ENCODE results near the gene PCDHGA6.

Gene PCDHGA6

GRCh38 chr5:141356133-141356532 lies 17.6 kb upstream of the PCDHGA6 start:
- Histone ChIP-seq H3K27ac (no peak overlapping the region), H3K4me3 (no peak overlapping the region), H3K9me3 (ENCODE audit: low read depth, low read length) (no peaks in the 10 kb centered on the region; the same call in 1 of the 2 replicates), H3K9ac (ENCODE audit: insufficient read length) (no peak overlapping the region), H3K36me3 (ENCODE audit: insufficient read depth, low read length) (no peaks in the 10 kb centered on the region)
- TF ChIP-seq FOXP2 (optimal IDR thresholded peaks at IDR 0.05; ENCODE audit: control extremely low read depth, extremely low read length, insufficient read depth) (no peak), POLR2AphosphoS5 (IDR thresholded peaks at IDR 0.05; ENCODE audit: borderline replicate concordance, low read depth, low read length) (no peak), EZH2 (IDR thresholded peaks at IDR 0.05) (no peak)
- DNase-seq (ENCODE audit: low read depth, low spot score) = no peak

GRCh38 chr5:141356950-141357349 lies 16.7 kb upstream of the PCDHGA6 start:
- no peak overlapping the region for H3K4me3 ChIP-seq
- no peak for DNase-seq (ENCODE audit: low read depth, low spot score)
- H3K9me3 ChIP-seq (ENCODE audit: low read depth, low read length) = no peaks in the 10 kb centered on the region; the same call in 1 of the 2 replicates
- no peak overlapping the region for H3K27ac ChIP-seq
- TF ChIP-seq EZH2 (IDR thresholded peaks at IDR 0.05) = no peak
- no peak for TF ChIP-seq POLR2AphosphoS5 (IDR thresholded peaks at IDR 0.05; ENCODE audit: borderline replicate concordance, low read depth, low read length)
- TF ChIP-seq FOXP2 (optimal IDR thresholded peaks at IDR 0.05; ENCODE audit: control extremely low read depth, extremely low read length, insufficient read depth) = no peak
- no peaks in the 10 kb centered on the region for H3K36me3 ChIP-seq (ENCODE audit: insufficient read depth, low read length)
- no peak overlapping the region for H3K9ac ChIP-seq (ENCODE audit: insufficient read length)

- TF ChIP-seq FOXP2 (optimal IDR thresholded peaks at IDR 0.05; ENCODE audit: control extremely low read depth, extremely low read length, insufficient read depth) (no peak), POLR2AphosphoS5 (IDR thresholded peaks at IDR 0.05; ENCODE audit: borderline replicate concordance, low read depth, low read length) (no peak), EZH2 (IDR thresholded peaks at IDR 0.05) (no peak)
- DNase-seq (ENCODE audit: low read depth, low spot score) = no peak
- no peak within 1 kb of the TSS for H3K27ac ChIP-seq
- H3K36me3 ChIP-seq (ENCODE audit: insufficient read depth, low read length) = no peaks in the 10 kb centered on the region
- H3K9ac ChIP-seq (ENCODE audit: insufficient read length) = no peak within 1 kb of the TSS
- peaks cover 5% of the 10 kb centered on the region; the same call in 1 of the 2 replicates for H3K9me3 ChIP-seq (ENCODE audit: low read depth, low read length)
- peak within 1 kb of the TSS; percentile 49 for H3K4me3 ChIP-seq
Observed at GRCh38 chr5:141359790-141360426, 13.8 kb upstream of the PCDHGA6 start, which contains the start of gene PCDHGB2. PCDHGB2 (plus strand) TSS chr5:141359994; CDS start chr5:141360136, 142 bp downstream.

- DNase-seq (ENCODE audit: low read depth, low spot score) = no peak
- Histone ChIP-seq H3K36me3 (ENCODE audit: insufficient read depth, low read length) (no peaks in the 10 kb centered on the region), H3K9me3 (ENCODE audit: low read depth, low read length) (peaks cover 5% of the 10 kb centered on the region; the same call in 1 of the 2 replicates), H3K27ac (no peak overlapping the region), H3K4me3 (no peak overlapping the region), H3K9ac (ENCODE audit: insufficient read length) (no peak overlapping the region)
- no peak for TF ChIP-seq POLR2AphosphoS5 (IDR thresholded peaks at IDR 0.05; ENCODE audit: borderline replicate concordance, low read depth, low read length)
- TF ChIP-seq EZH2 (IDR thresholded peaks at IDR 0.05) = no peak
- no peak for TF ChIP-seq FOXP2 (optimal IDR thresholded peaks at IDR 0.05; ENCODE audit: control extremely low read depth, extremely low read length, insufficient read depth)
Observed at GRCh38 chr5:141360685-141361084, 13.0 kb upstream of the PCDHGA6 start.

- DNase-seq (ENCODE audit: low read depth, low spot score) = no peak
- TF ChIP-seq POLR2AphosphoS5 (IDR thresholded peaks at IDR 0.05; ENCODE audit: borderline replicate concordance, low read depth, low read length) (no peak), EZH2 (IDR thresholded peaks at IDR 0.05) (no peak), FOXP2 (optimal IDR thresholded peaks at IDR 0.05; ENCODE audit: control extremely low read depth, extremely low read length, insufficient read depth) (no peak)
- Histone ChIP-seq H3K9ac (ENCODE audit: insufficient read length) (no peak overlapping the region), H3K27ac (no peak overlapping the region), H3K36me3 (ENCODE audit: insufficient read depth, low read length) (no peaks in the 10 kb centered on the region), H3K4me3 (0 out of 2 replicates have a peak overlapping the region, but pooled peaks have one; percentile 7), H3K9me3 (ENCODE audit: low read depth, low read length) (peaks cover 5% of the 10 kb centered on the region; the same call in 1 of the 2 replicates)
Observed at GRCh38 chr5:141362719-141363118, 11.0 kb upstream of the PCDHGA6 start.

- H3K4me3 ChIP-seq = no peak within 1 kb of the TSS
- no peak for TF ChIP-seq EZH2 (IDR thresholded peaks at IDR 0.05)
- TF ChIP-seq POLR2AphosphoS5 (IDR thresholded peaks at IDR 0.05; ENCODE audit: borderline replicate concordance, low read depth, low read length) = no peak
- TF ChIP-seq FOXP2 (optimal IDR thresholded peaks at IDR 0.05; ENCODE audit: control extremely low read depth, extremely low read length, insufficient read depth) = no peak
- no peak for DNase-seq (ENCODE audit: low read depth, low spot score)
- H3K36me3 ChIP-seq (ENCODE audit: insufficient read depth, low read length) = no peaks in the 10 kb centered on the region
- no peak within 1 kb of the TSS for H3K9ac ChIP-seq (ENCODE audit: insufficient read length)
- peaks cover 5% of the 10 kb centered on the region; the same call in 1 of the 2 replicates for H3K9me3 ChIP-seq (ENCODE audit: low read depth, low read length)
- H3K27ac ChIP-seq = no peak within 1 kb of the TSS
Observed at GRCh38 chr5:141363952-141364660, 9.6 kb upstream of the PCDHGA6 start, which contains the start of gene PCDHGA5. PCDHGA5 (plus strand) TSS chr5:141364162; CDS start chr5:141364331, 169 bp downstream.

GRCh38 chr5:141366016-141366896 lies 7.4 kb upstream of the PCDHGA6 start:
- Histone ChIP-seq H3K27ac (no peak overlapping the region), H3K9me3 (ENCODE audit: low read depth, low read length) (peaks cover 5% of the 10 kb centered on the region; the same call in 1 of the 2 replicates), H3K36me3 (ENCODE audit: insufficient read depth, low read length) (no peaks in the 10 kb centered on the region), H3K9ac (ENCODE audit: insufficient read length) (no peak overlapping the region), H3K4me3 (no peak overlapping the region)
- DNase-seq (ENCODE audit: low read depth, low spot score) = no peak
- TF ChIP-seq POLR2AphosphoS5 (IDR thresholded peaks at IDR 0.05; ENCODE audit: borderline replicate concordance, low read depth, low read length) (no peak), EZH2 (IDR thresholded peaks at IDR 0.05) (no peak), FOXP2 (optimal IDR thresholded peaks at IDR 0.05; ENCODE audit: control extremely low read depth, extremely low read length, insufficient read depth) (no peak)
